ENCODE data around the gene SDHB.

Gene SDHB

GRCh38 chr1:17008208-17008855 is 45.5 kb downstream of the SDHB start:
- Histone ChIP-seq H3K4me3 (ENCODE audit: low read length) (no peak overlapping the region), H3K4me2 (ENCODE audit: low read length) (no peak overlapping the region), H3K56ac (ENCODE audit: low read length) (no peak overlapping the region), H3K36me3 (ENCODE audit: control insufficient read depth, insufficient read depth, low read length) (no peaks in the 10 kb centered on the region), H3K9ac (ENCODE audit: low read length) (no peak overlapping the region), H2AK5ac (ENCODE audit: low read length) (no peak overlapping the region), H2BK120ac (ENCODE audit: low read depth, low read length) (no peak overlapping the region), H3K18ac (ENCODE audit: low read length) (no peak overlapping the region), H3K27ac (ENCODE audit: low read depth, low read length) (no peak overlapping the region), H3K79me1 (ENCODE audit: low read length) (peaks cover 3% of the 10 kb centered on the region), H2BK5ac (ENCODE audit: low read length) (no peak overlapping the region), H3K23ac (ENCODE audit: low read length) (no peak overlapping the region), H3K79me2 (ENCODE audit: control insufficient read depth, insufficient read depth, low read length) (no peaks in the 10 kb centered on the region), H3K4me1 (ENCODE audit: control insufficient read depth, low read depth, low read length) (peaks cover 12% of the 10 kb centered on the region), H3K4ac (ENCODE audit: low read depth, low read length) (no peak overlapping the region), H3K27me3 (ENCODE audit: insufficient read depth, low read length, poor library complexity) (no peaks in the 10 kb centered on the region), H4K5ac (ENCODE audit: low read length) (no peak overlapping the region), H2BK15ac (replicated peaks; ENCODE audit: low read depth) (no peak overlapping the region), H4K8ac (ENCODE audit: low read depth, low read length) (no peak overlapping the region)
- no peak for DNase-seq
- no CpG with 5 or more reads among the region's 15 CpGs for WGBS (ENCODE audit: extremely low coverage, insufficient coverage, low lambda C conversion rate)

- Histone ChIP-seq H2BK5ac (ENCODE audit: low read length) (no peak overlapping the region), H2AK5ac (ENCODE audit: low read length) (no peak overlapping the region), H3K27ac (ENCODE audit: low read depth, low read length) (no peak overlapping the region), H3K56ac (ENCODE audit: low read length) (no peak overlapping the region), H4K8ac (ENCODE audit: low read depth, low read length) (no peak overlapping the region), H3K79me2 (ENCODE audit: control insufficient read depth, insufficient read depth, low read length) (no peaks in the 10 kb centered on the region), H3K9ac (ENCODE audit: low read length) (no peak overlapping the region), H2BK120ac (ENCODE audit: low read depth, low read length) (no peak overlapping the region), H3K79me1 (ENCODE audit: low read length) (peaks cover 3% of the 10 kb centered on the region), H3K18ac (ENCODE audit: low read length) (no peak overlapping the region), H3K4ac (ENCODE audit: low read depth, low read length) (no peak overlapping the region), H3K23ac (ENCODE audit: low read length) (no peak overlapping the region), H3K4me2 (ENCODE audit: low read length) (no peak overlapping the region), H3K27me3 (ENCODE audit: insufficient read depth, low read length, poor library complexity) (no peaks in the 10 kb centered on the region), H3K4me1 (ENCODE audit: control insufficient read depth, low read depth, low read length) (peaks cover 6% of the 10 kb centered on the region), H3K36me3 (ENCODE audit: control insufficient read depth, insufficient read depth, low read length) (no peaks in the 10 kb centered on the region), H2BK15ac (replicated peaks; ENCODE audit: low read depth) (no peak overlapping the region), H4K5ac (ENCODE audit: low read length) (no peak overlapping the region), H3K4me3 (ENCODE audit: low read length) (no peak overlapping the region)
- no peak for DNase-seq
- WGBS (ENCODE audit: extremely low coverage, insufficient coverage, low lambda C conversion rate) = no CpG with 5 or more reads among the region's 8 CpGs
Observed at GRCh38 chr1:17007121-17007520, 46.7 kb downstream of the SDHB start.

- H3K56ac ChIP-seq (ENCODE audit: low read length) = no peak overlapping the region
- H3K23ac ChIP-seq (ENCODE audit: low read length) = no peak overlapping the region
- H3K27me3 ChIP-seq (ENCODE audit: insufficient read depth, low read length, poor library complexity) = no peaks in the 10 kb centered on the region
- H4K5ac ChIP-seq (ENCODE audit: low read length) = no peak overlapping the region
- H3K4me3 ChIP-seq (ENCODE audit: low read length) = no peak overlapping the region
- H3K4me2 ChIP-seq (ENCODE audit: low read length) = no peak overlapping the region
- no CpG with 5 or more reads among the region's 19 CpGs for WGBS (ENCODE audit: extremely low coverage, insufficient coverage, low lambda C conversion rate)
- H2BK5ac ChIP-seq (ENCODE audit: low read length) = no peak overlapping the region
- peaks cover 2% of the 10 kb centered on the region for H3K36me3 ChIP-seq (ENCODE audit: control insufficient read depth, insufficient read depth, low read length)
- H3K4me1 ChIP-seq (ENCODE audit: control insufficient read depth, low read depth, low read length) = no peaks in the 10 kb centered on the region
- no peak overlapping the region for H3K4ac ChIP-seq (ENCODE audit: low read depth, low read length)
- no peak overlapping the region for H3K18ac ChIP-seq (ENCODE audit: low read length)
- H3K27ac ChIP-seq (ENCODE audit: low read depth, low read length) = no peak overlapping the region
- H2BK120ac ChIP-seq (ENCODE audit: low read depth, low read length) = no peak overlapping the region
- no peak overlapping the region for H4K8ac ChIP-seq (ENCODE audit: low read depth, low read length)
- peaks cover 2% of the 10 kb centered on the region for H3K79me1 ChIP-seq (ENCODE audit: low read length)
- H2AK5ac ChIP-seq (ENCODE audit: low read length) = no peak overlapping the region
- no peak for DNase-seq
- no peaks in the 10 kb centered on the region for H3K79me2 ChIP-seq (ENCODE audit: control insufficient read depth, insufficient read depth, low read length)
- H3K9ac ChIP-seq (ENCODE audit: low read length) = no peak overlapping the region
- no peak overlapping the region for H2BK15ac ChIP-seq (replicated peaks; ENCODE audit: low read depth)
Observed at GRCh38 chr1:17005365-17005740, 48.5 kb downstream of the SDHB start.

GRCh38 chr1:17004466-17005364 is 49.1 kb downstream of the SDHB start:
- peak; percentile 38 for DNase-seq
- H2BK15ac ChIP-seq (replicated peaks; ENCODE audit: low read depth) = no peak overlapping the region
- no peak overlapping the region for H2BK120ac ChIP-seq (ENCODE audit: low read depth, low read length)
- H4K8ac ChIP-seq (ENCODE audit: low read depth, low read length) = no peak overlapping the region
- H2BK5ac ChIP-seq (ENCODE audit: low read length) = no peak overlapping the region
- no peak overlapping the region for H3K4me3 ChIP-seq (ENCODE audit: low read length)
- H4K5ac ChIP-seq (ENCODE audit: low read length) = no peak overlapping the region
- no peak overlapping the region for H3K27ac ChIP-seq (ENCODE audit: low read depth, low read length)
- H3K4me1 ChIP-seq (ENCODE audit: control insufficient read depth, low read depth, low read length) = no peaks in the 10 kb centered on the region
- peaks cover 2% of the 10 kb centered on the region for H3K79me1 ChIP-seq (ENCODE audit: low read length)
- H3K9ac ChIP-seq (ENCODE audit: low read length) = no peak overlapping the region
- H3K4ac ChIP-seq (ENCODE audit: low read depth, low read length) = no peak overlapping the region
- no peak overlapping the region for H2AK5ac ChIP-seq (ENCODE audit: low read length)
- H3K56ac ChIP-seq (ENCODE audit: low read length) = no peak overlapping the region
- no peak overlapping the region for H3K4me2 ChIP-seq (ENCODE audit: low read length)
- H3K27me3 ChIP-seq (ENCODE audit: insufficient read depth, low read length, poor library complexity) = no peaks in the 10 kb centered on the region
- H3K18ac ChIP-seq (ENCODE audit: low read length) = no peak overlapping the region
- no CpG with 5 or more reads among the region's 24 CpGs for WGBS (ENCODE audit: extremely low coverage, insufficient coverage, low lambda C conversion rate)
- H3K36me3 ChIP-seq (ENCODE audit: control insufficient read depth, insufficient read depth, low read length) = peaks cover 2% of the 10 kb centered on the region
- H3K79me2 ChIP-seq (ENCODE audit: control insufficient read depth, insufficient read depth, low read length) = no peaks in the 10 kb centered on the region
- no peak overlapping the region for H3K23ac ChIP-seq (ENCODE audit: low read length)

- Histone ChIP-seq H3K4me2 (ENCODE audit: low read length) (no peak overlapping the region), H2BK5ac (ENCODE audit: low read length) (no peak overlapping the region), H3K4me3 (ENCODE audit: low read length) (no peak overlapping the region), H3K27me3 (ENCODE audit: insufficient read depth, low read length, poor library complexity) (no peaks in the 10 kb centered on the region), H3K9ac (ENCODE audit: low read length) (no peak overlapping the region), H4K8ac (ENCODE audit: low read depth, low read length) (no peak overlapping the region), H3K4me1 (ENCODE audit: control insufficient read depth, low read depth, low read length) (no peaks in the 10 kb centered on the region), H4K5ac (ENCODE audit: low read length) (no peak overlapping the region), H3K36me3 (ENCODE audit: control insufficient read depth, insufficient read depth, low read length) (peaks cover 4% of the 10 kb centered on the region), H3K18ac (ENCODE audit: low read length) (no peak overlapping the region), H2BK120ac (ENCODE audit: low read depth, low read length) (no peak overlapping the region), H3K27ac (ENCODE audit: low read depth, low read length) (no peak overlapping the region), H3K56ac (ENCODE audit: low read length) (no peak overlapping the region), H3K79me1 (ENCODE audit: low read length) (no peaks in the 10 kb centered on the region), H3K4ac (ENCODE audit: low read depth, low read length) (no peak overlapping the region), H2AK5ac (ENCODE audit: low read length) (no peak overlapping the region), H2BK15ac (replicated peaks; ENCODE audit: low read depth) (no peak overlapping the region), H3K79me2 (ENCODE audit: control insufficient read depth, insufficient read depth, low read length) (no peaks in the 10 kb centered on the region), H3K23ac (ENCODE audit: low read length) (no peak overlapping the region)
- no CpG with 5 or more reads among the region's 4 CpGs for WGBS (ENCODE audit: extremely low coverage, insufficient coverage, low lambda C conversion rate)
- DNase-seq = no peak
Observed at GRCh38 chr1:17002524-17002902, 51.3 kb downstream of the SDHB start.

Data from mesendoderm (in vitro differentiated cells).